Sigmoid colon (tissue), 7 donors: ENCODE results near the gene C4B. TPM values are rescaled to one million over a fixed set of nuclear protein-coding genes. Genes with fewer than 3 reads are reported as not detected.
A peak's percentile ranks its signal among the peaks of the same experiment; 100 is the strongest.
"Not testable (repeated sequence)": the region's sequence is repeated elsewhere in the genome, so short reads cannot be mapped to it uniquely, and the experiment has no call there.

Experiments used
- DNase-seq: peaks from one replicate; pipeline ENCODE4 v3.0.0-alpha.2; 2019
- H3K27ac ChIP-seq, 4 donors: fragments of 200-600 bp; sonication (generic); one replicate each; pipeline ENCODE4 v1.5.1; 2016 to 2019; ENCODE audit warnings: mild to moderate bottlenecking in 1 of 4
- H3K27me3 ChIP-seq, 3 donors: fragments of 200-600 bp; sonication (generic); one replicate each; pipeline ENCODE4 v1.5.1; 2019; ENCODE audit warnings: mild to moderate bottlenecking in 1 of 3
- H3K36me3 ChIP-seq, 4 donors: fragments of 200-600 bp; sonication (generic); one replicate each; pipeline ENCODE4 v1.5.1; 2016 to 2019
- H3K4me1 ChIP-seq, 4 donors: fragments of 200-600 bp; sonication (generic); one replicate each; pipeline ENCODE4 v1.5.1; 2017 to 2019
- H3K4me3 ChIP-seq, 4 donors: fragments of 200-600 bp; sonication (generic); one replicate each; pipeline ENCODE4 v1.5.1; 2017 to 2019; ENCODE audit warnings: mild to moderate bottlenecking in 2 of 4, moderate library complexity in 1 of 4
- H3K9me3 ChIP-seq, 4 donors: fragments of 200-600 bp in 3 of 4; sonication (generic) in 3 of 4; one replicate each; pipeline versions ENCODE4 v1.5.1 to v1.6.1; 2013 to 2019
- EP300 ChIP-seq, 4 donors: sonication (generic); formaldehyde crosslinking; IDR thresholded peaks; one replicate each; pipeline ENCODE4 v1.6.1; 2017; ENCODE audit warnings: antibody characterized with exemption in 4 of 4
- POLR2A ChIP-seq, 2 donors: fragments of 450-650 bp; IDR thresholded peaks; one replicate each; pipeline ENCODE4 v1.6.1; 2016; ENCODE audit warnings: antibody characterized with exemption in 2 of 2, mild to moderate bottlenecking in 2 of 2, moderate library complexity in 2 of 2
- POLR2AphosphoS5 ChIP-seq, 4 donors: sonication (generic); formaldehyde crosslinking; IDR thresholded peaks; one replicate each; pipeline ENCODE4 v1.6.1; 2017; ENCODE audit warnings: antibody characterized with exemption in 4 of 4
- WGBS, 2 donors: extraction: QIAGEN DNeasy Blood & Tissue Kit; methylation state at CpG; one replicate each; pipeline ENCODE4 v1.1.7; 2013; 5-methylcytosine and 5-hydroxymethylcytosine counted together
- intact Hi-C: fragments of 100-400 bp; cut with DNase I; formaldehyde crosslinking; loops from one replicate; pipeline ENCODE4 v1.15.1; 2023
- polyA plus RNA-seq, 3 donors: library from polyadenylated mRNA; stranded (reverse); fragments of 200-250 nt; gene quantifications; one replicate each; pipeline ENCODE4 v1.2.3, GENCODE V29; 2013
- total RNA-seq, 4 donors: library from RNA; depleted of rRNA; stranded (reverse); fragments of >200 nt; gene quantifications; one replicate each; pipeline ENCODE4 v1.1.0, GENCODE V29; 2016
- TF ChIP-seq, protein P1 (sequence below), 4 experiments: fragments of 450-650 bp in 3 of 4; fragments of 200-600 bp in 1 of 4; IDR thresholded peaks; one replicate each; pipeline ENCODE4 v1.5.1; 2016 to 2019; ENCODE audit warnings: antibody characterized with exemption in 4 of 4, mild to moderate bottlenecking in 3 of 4, moderate library complexity in 2 of 4
- donor health status: healthy with polysubstance abuse.
- donor health status: Bipolar disorder and iron deficiency.
- donor health status: healthy.

The C4B gene
- total and polyA plus RNA-seq, 7 donors: 3.2 to 291 (median 74.2) TPM

DNA sequence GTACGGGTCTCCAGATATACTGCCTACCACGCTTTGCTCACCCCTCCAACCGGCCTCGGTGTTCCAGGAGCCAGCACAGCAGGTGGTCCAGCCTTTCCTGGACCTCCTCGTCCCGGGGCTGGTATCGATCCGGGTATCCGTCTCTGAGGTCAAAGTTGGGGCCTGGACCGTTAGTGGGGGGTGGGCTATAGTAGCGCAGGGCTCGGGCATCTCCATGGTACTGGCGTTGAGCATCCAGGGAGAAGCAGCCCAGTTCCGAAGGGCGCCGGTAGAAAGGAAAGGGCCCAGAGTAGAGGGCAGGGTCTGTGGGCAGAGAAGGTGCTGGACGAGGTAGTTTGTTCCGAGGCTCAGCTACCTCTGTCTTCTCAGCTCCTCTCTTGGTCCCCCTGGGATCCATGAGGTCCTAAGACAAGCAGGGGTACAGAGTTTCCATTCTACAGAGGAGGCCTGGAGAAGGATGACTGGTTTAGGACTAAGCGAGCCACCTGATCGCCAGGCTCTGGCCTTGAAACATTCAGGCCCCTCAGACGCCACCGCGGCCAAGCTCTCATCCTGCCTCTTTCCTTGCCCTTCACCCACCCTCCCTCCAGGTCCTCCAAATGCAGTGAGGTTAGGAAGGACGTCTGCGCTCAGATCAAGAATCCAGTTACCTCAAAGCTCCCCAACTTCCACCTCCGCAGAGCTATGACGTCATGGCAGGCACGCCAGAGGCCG is 43.2 kb upstream of the C4B start:
- Histone ChIP-seq H3K9me3 (no peaks in the 10 kb centered on the region), H3K4me1 (peaks cover 0 to 36% (median 29%) of the 10 kb centered on the region in 4 donors), H3K36me3 (peaks cover 0 to 44% (median 29%) of the 10 kb centered on the region in 4 donors), H3K27ac (peak overlapping the region; percentile 93 to 96 (median 94)), H3K27me3 (no peaks in the 10 kb centered on the region), H3K4me3 (peak overlapping the region; percentile 50 to 81 (median 65))
- WGBS, 2 donors: 19 to 27% methylated on average over 29 of the region's 29 CpGs
- no peak for TF ChIP-seq EP300 (IDR thresholded peaks at IDR 0.05)
- TF ChIP-seq, protein P1, sequence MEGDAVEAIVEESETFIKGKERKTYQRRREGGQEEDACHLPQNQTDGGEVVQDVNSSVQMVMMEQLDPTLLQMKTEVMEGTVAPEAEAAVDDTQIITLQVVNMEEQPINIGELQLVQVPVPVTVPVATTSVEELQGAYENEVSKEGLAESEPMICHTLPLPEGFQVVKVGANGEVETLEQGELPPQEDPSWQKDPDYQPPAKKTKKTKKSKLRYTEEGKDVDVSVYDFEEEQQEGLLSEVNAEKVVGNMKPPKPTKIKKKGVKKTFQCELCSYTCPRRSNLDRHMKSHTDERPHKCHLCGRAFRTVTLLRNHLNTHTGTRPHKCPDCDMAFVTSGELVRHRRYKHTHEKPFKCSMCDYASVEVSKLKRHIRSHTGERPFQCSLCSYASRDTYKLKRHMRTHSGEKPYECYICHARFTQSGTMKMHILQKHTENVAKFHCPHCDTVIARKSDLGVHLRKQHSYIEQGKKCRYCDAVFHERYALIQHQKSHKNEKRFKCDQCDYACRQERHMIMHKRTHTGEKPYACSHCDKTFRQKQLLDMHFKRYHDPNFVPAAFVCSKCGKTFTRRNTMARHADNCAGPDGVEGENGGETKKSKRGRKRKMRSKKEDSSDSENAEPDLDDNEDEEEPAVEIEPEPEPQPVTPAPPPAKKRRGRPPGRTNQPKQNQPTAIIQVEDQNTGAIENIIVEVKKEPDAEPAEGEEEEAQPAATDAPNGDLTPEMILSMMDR (IDR thresholded peaks at IDR 0.05): no peak
- no peak for TF ChIP-seq POLR2AphosphoS5 (IDR thresholded peaks at IDR 0.05)
- TF ChIP-seq POLR2A (IDR thresholded peaks at IDR 0.05): no peak
- intact Hi-C loops: loop anchor here (1.0 to 10.0 kb wide), 2 partner anchors 12 to 223 kb away; partner anchors contain the start of genes GPSM3, PBX2 and SKIC2
- DNase-seq: peak; percentile 71

GRCh38 chr6:31971993-31972708 is 42.4 kb upstream of the C4B start, which contains the start of gene DXO:
Gene DXO (minus strand): TSS chr6:31972138. CDS start chr6:31971675, 463 bp downstream.
- intact Hi-C loops: loop anchor here (1.0 to 10.0 kb wide), 2 partner anchors 13 to 223 kb away; partner anchors contain the start of genes GPSM3, PBX2 and SKIC2
- TF ChIP-seq, protein P1 (IDR thresholded peaks at IDR 0.05): no peak
- peak in 1 of 2 donors; percentile 35 for TF ChIP-seq POLR2A (IDR thresholded peaks at IDR 0.05)
- peak; percentile 79 to 90 (median 88) for TF ChIP-seq POLR2AphosphoS5 (IDR thresholded peaks at IDR 0.05)
- TF ChIP-seq EP300 (IDR thresholded peaks at IDR 0.05): peak in 2 of 4 donors; percentile 47 to 55
- peak within 1 kb of the TSS; percentile 50 to 81 (median 65) for H3K4me3 ChIP-seq
- H3K27me3 ChIP-seq: no peaks in the 10 kb centered on the region
- H3K36me3 ChIP-seq: peaks cover 0 to 37% (median 22%) of the 10 kb centered on the region in 4 donors
- peaks cover 0 to 36% (median 29%) of the 10 kb centered on the region in 4 donors for H3K4me1 ChIP-seq
- no peaks in the 10 kb centered on the region for H3K9me3 ChIP-seq
- DNase-seq: peak; percentile 99
- H3K27ac ChIP-seq: peak within 1 kb of the TSS; percentile 93 to 96 (median 94)
- 0% methylated on average over 62 of the region's 62 CpGs for WGBS, 2 donors

DNA sequence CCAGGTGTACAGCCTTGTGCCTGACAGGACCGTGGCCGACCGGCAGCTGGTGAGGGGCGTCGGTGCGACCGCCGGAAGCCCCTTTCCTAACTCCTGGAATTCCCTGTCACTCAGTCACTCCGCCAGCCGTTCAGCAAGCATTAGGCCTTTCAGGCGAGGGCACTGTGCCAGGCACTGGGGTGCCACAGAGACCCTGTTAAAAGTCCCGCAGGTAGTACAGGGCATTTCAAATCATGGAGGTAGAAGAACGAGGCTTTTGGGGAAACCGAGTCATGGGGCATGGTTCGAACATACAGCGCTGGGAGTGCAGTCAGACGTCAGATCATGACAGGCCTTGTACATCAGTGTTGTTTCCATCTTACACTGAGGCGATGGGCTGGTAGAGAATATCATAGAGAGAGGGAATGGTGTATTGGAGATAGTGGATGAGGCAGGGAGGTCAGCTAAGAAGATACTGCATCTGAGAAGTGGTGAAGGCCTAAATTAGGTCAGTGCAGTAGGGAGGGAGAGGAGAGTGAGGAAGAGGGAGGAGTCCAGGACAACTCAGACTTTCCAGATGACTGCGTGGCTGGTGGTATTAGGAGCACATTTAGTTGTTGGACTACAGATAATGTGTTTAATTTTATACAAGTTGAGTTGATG is 41.8 kb upstream of the C4B start:
- peak overlapping the region; percentile 50 to 81 (median 65) for H3K4me3 ChIP-seq
- 5 to 11% methylated on average over 19 of the region's 19 CpGs for WGBS, 2 donors
- intact Hi-C loops: loop anchor here (10.0 kb wide), 1 partner anchor 222 kb away; the partner anchor contains the start of genes GPSM3 and PBX2

GRCh38 chr6:31976065-31976464 is 38.5 kb upstream of the C4B start:
- not testable (repeated sequence) for H3K27me3 ChIP-seq, H3K9me3 ChIP-seq, H3K27ac ChIP-seq, H3K4me3 ChIP-seq
- peaks cover 0 to 11% (median 9%) of the 10 kb centered on the region in 4 donors for H3K36me3 ChIP-seq
- DNase-seq: peak; percentile 65
- WGBS, 2 donors: 97% methylated on average over 30 of the region's 30 CpGs
- intact Hi-C loops: loop anchor here (10.0 kb wide), 1 partner anchor 219 kb away; the partner anchor contains the start of genes GPSM3 and PBX2
- peaks cover 0 to 23% (median 18%) of the 10 kb centered on the region in 4 donors for H3K4me1 ChIP-seq

More for the DNA sequence above, 41.8 kb upstream of the C4B start:
- H3K36me3 ChIP-seq: peaks cover 0 to 30% (median 15%) of the 10 kb centered on the region in 4 donors
- no peak for DNase-seq
- peak overlapping the region; percentile 93 to 96 (median 94) for H3K27ac ChIP-seq
- H3K9me3 ChIP-seq: no peaks in the 10 kb centered on the region
- H3K4me1 ChIP-seq: peaks cover 0 to 36% (median 29%) of the 10 kb centered on the region in 4 donors
- H3K27me3 ChIP-seq: no peaks in the 10 kb centered on the region
- TF ChIP-seq POLR2AphosphoS5 (IDR thresholded peaks at IDR 0.05) (no peak), POLR2A (IDR thresholded peaks at IDR 0.05) (no peak), EP300 (IDR thresholded peaks at IDR 0.05) (no peak)
- TF ChIP-seq, protein P1 (IDR thresholded peaks at IDR 0.05): no peak
